Astrocyte (in vitro differentiated cells and primary cell): ENCODE results near the gene FARS2.

Experiments
- CTCF ChIP-seq: IDR thresholded peaks from 2 replicates; pipeline ENCODE4 v1.5.1; 2011; ENCODE audit warnings: low read depth, mild to moderate bottlenecking, inconsistent platforms, low read length, moderate library complexity; ENCODE audit not compliant: insufficient read depth
- EZH2 ChIP-seq: IDR thresholded peaks from 2 replicates; pipeline ENCODE4 v1.6.1; 2012; ENCODE audit warnings: mild to moderate bottlenecking, low read length, inconsistent platforms; ENCODE audit not compliant: insufficient read depth

- no peak for TF ChIP-seq EZH2
- no peak for TF ChIP-seq CTCF
Observed at GRCh38 chr6:5223309-5223708, 38.0 kb upstream of the FARS2 start.
